HG02973 (cell line): Measurements from ENCODE around the gene ERVW-1.
"Not testable (repeated sequence)": the region's sequence is repeated elsewhere in the genome, so short reads cannot be mapped to it uniquely, and the experiment has no call there.

Source experiments
- ATAC-seq: cut with Tn5 transposase; IDR thresholded peaks from one replicate; pipeline ENCODE4 v1.9.1; 2021; ENCODE audit warnings: moderate library complexity; ENCODE audit not compliant: unreplicated experiment

The ERVW-1 gene

DNA sequence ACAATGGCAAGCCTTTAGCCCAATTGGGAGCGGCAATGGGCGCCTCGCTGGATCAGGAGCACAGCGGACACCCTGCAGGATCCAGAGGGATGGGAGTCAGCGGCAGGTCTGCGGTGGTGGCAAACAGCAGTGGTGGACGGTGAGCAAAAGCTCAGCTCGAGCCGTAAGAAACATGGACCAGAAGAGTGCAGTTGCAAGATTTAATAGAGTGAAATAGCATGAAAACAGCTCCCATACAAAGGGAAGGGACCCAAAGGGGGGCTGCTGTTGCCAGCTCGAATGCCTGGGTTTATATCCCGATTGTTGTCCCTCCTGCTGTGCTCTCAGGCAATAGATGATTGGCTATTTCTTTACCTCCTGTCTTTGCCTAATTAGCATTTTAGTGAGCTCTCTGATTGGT is at the start of gene ERVW-1:
ERVW-1 (minus strand) TSS at position 266 of the 400 bp plus-strand sequence. CDS start 7,565 bp downstream, outside the sequence.
- ATAC-seq, result not testable (repeated sequence)

- no peak for ATAC-seq
These were observed 45.4 kb upstream of the ERVW-1 start for GRCh38 chr7:92523110-92523509.

DNA sequence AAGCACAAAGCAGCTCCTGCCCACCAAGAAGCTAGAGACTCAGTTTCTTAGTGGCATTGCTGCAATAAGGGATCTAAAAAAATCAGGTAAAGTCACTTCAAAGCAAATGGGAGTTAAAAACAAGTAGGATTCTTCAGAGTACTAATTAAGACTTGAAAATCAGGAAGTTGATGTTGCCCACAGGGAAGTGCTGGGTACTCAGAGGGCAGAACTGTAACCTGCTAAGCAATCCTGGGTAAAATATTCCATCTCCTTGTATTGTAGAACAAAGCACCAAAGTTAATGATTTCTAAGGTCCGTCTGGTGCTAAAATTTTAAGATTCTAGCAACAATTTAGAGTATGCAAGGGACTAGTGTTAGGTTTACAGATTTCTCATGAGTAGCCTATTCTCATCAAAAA is 42.3 kb upstream of the ERVW-1 start:
- no peak for ATAC-seq

DNA sequence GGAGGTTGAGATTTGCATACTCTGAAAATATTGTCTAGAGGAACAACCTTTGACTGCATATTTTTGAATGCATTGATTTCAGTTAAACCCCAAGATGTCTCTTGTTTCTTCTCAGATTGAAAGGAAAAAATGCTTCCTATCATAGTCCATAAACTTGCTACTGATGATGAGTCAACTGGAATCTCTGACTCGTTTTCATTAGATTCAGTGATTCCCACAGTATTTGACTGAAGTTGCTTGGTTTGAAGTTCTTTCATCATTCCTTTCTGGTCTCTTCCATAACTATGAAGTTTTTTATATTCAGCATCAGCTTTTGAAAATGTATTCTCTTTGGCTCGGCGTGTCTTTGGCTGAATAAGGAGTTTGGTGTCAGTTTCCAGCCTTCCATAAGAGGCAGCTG is 39.9 kb upstream of the ERVW-1 start:
- no peak for ATAC-seq

DNA sequence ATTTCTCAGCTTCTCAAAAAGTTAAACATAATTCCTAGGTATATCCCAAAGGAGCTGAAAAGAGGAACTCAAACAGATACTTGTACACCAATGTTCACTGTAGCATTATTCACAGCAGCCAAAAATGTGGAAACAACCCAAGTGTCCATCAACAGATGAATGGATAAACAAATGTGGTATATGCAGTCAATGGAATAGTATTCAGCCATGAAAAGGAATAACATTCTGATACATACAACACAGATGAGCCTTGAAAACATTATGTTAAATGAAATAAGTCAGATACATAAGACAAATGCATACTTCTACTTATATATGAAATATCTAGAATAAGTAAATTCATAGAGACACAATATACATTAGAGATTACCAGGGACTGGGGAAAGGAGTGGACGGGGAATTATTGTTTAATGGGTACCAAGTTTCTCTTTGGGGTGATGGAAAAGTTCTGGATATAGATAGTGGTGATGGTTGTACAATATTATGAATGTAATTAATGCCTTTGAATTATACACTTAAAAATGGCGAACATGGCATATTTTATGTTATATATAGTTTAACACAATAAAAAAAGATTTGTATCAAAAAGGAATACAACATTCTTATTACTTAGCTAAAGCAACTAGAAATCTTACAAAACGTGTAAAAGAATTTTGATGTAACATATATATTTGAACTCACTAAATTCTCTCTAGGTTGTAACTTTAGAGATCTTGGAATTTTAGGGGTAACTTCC is 35.6 kb upstream of the ERVW-1 start:
- no peak for ATAC-seq

- no peak for ATAC-seq
These were observed 31.2 kb upstream of the ERVW-1 start for GRCh38 chr7:92508946-92509345.

- no peak for ATAC-seq
These were observed 28.6 kb upstream of the ERVW-1 start for GRCh38 chr7:92506363-92506762.

- no peak for ATAC-seq
These were observed 26.8 kb upstream of the ERVW-1 start for GRCh38 chr7:92504563-92504962.

GRCh38 chr7:92503767-92504166 is 26.0 kb upstream of the ERVW-1 start:
- ATAC-seq, result no peak

- no peak for ATAC-seq
These were observed 20.8 kb upstream of the ERVW-1 start for GRCh38 chr7:92498557-92498956.

DNA sequence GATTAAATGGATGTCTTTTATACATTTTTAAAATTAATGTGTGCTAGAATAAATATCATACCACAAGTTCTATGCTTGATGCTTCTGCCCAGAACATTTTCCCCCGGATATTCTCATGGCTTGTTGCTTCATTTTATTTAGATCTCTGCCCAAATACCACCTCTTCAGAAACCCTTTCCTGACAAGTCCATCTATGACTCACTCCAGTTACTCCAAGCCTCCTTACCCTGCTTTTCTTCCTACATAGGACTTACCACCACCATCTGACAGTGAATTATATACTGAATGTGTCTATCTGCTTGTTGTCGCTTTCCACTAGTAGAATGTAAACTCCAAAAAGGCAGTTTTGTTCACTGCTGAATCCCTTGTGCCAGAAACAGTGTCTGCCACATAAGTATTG is 19.1 kb upstream of the ERVW-1 start:
- ATAC-seq, result no peak

DNA sequence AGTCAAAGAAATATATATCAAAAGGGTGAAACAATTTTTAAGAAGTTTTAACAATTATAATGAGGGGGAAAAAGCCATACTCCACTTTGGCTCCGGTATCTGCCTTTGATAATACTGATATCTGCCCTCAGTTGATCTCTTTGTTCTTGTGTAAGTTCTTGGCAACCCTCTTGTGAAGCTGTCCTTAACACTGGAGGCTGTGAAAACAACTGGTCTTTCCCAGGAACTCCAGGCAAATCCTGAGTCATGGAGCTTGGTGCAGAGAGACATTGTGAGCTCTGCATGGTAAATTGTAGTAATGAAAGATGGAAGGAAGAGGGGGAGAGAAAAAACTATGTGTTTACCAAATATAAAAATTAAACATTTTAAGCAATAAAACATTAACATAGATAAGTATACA is 11.9 kb upstream of the ERVW-1 start:
- ATAC-seq, result no peak

- no peak for ATAC-seq
These were observed 10.1 kb upstream of the ERVW-1 start for GRCh38 chr7:92487804-92488203.

- no peak for ATAC-seq
These were observed 8.2 kb upstream of the ERVW-1 start for GRCh38 chr7:92485974-92486373.

DNA sequence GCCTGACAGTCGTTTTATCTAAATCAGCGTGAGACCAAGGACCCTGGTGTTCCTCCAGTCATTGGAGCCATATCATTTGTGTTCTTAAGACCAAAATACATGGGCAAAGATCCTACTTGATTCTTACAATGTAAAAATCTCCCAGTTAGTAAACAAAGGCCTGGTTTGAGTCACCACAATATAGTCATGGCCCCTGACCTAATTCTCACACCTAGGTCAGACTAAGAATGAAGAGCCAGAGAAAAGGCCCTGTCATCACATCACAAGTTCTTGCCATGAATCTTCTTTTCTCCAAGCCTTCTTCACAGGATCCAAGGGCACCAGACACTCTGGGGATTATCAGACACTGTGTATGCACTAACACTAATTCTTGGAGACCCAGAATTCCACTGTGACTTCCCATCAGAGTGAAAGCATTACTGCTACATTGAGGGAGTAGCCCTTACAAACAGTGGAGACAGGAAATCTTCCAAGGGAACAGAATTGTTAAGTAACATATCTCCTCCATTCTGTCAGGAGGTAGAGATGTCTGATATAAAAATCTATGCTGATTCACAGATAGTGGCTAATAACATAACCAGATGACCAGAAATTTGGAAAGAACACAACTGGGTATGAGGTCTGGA is 7.6 kb upstream of the ERVW-1 start:
- ATAC-seq, result no peak

GRCh38 chr7:92484226-92484625 is 6.5 kb upstream of the ERVW-1 start:
- not testable (repeated sequence) for ATAC-seq

GRCh38 chr7:92483624-92484023 is 5.9 kb upstream of the ERVW-1 start:
- ATAC-seq, result not testable (repeated sequence)

DNA sequence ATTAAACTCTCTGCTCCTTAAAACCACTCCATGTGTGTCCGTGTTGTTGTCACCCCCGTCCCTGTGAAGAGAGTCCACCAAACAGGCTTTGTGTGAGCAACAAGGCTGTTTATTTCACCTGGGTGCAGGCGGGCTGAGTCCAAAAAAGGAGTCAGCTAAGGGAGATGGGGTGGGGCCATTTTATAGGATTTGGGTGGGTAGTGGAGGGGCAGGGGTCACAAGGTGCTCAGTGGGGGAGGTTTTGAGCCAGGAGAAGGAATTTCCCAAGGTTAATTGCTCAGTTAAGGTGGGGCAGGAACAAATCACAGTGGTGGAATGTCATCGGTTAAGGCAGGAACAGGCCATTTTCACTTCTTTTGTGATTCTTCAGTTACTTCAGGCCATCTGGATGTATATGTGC is 1.4 kb upstream of the ERVW-1 start:
- ATAC-seq, result not testable (repeated sequence)

- ATAC-seq, result no peak
These were observed 965 bp upstream of the ERVW-1 start for GRCh38 chr7:92478711-92479110.

DNA sequence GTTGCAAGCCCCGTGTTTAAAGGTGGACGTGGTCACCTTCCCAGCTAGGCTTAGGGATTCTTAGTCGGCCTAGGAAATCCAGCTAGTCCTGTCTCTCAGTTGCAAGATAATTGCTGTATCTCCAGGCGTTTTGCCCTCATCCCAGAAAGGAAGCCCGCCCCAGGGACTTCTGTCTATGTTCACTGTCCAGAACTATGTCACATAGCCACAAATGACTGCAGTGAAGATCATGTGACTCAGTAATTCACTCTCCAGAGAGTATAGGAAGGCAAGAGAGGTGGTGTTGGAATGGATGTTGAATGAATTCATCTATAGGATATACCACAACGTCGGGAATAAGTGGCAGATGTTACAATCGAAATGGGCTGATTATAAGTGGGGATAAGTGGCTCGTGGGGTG is 349 bp upstream of the ERVW-1 start:
- ATAC-seq, result no peak

DNA sequence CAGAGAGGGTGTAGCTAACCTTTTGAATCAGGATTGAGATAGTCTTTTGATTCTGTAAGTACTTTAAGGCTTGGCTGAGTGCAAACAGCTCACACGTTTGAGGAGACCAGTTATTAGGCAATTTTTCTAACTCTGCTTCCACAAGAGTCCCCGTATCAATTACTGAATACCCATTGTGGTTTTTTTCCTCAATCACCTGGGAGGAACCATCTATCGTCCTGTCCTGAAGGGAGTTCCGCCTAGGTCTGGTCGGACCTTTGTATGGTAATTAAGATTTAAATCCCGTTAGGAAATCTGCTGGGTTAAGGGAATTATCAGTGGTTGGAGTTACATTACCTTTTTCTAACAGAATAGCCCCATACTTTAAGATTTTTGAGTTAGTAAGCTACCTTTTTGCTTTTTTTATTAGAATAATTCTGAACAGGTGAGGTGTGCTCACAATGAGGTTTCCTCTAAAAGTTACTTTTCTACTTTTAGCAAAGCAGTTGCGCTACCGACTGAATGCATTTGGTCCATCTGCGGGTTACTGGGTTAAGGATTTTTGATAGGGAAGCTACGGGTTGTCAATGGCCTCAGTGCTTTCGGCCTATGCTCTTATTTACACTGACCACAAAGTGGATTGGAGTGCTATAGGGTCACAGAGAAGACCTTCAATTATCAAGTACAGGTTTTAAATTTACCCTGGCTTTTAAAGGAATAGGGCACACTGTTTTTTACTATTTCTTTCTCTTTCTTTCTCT is 1.7 kb downstream of the ERVW-1 start:
- ATAC-seq, result not testable (repeated sequence)

DNA sequence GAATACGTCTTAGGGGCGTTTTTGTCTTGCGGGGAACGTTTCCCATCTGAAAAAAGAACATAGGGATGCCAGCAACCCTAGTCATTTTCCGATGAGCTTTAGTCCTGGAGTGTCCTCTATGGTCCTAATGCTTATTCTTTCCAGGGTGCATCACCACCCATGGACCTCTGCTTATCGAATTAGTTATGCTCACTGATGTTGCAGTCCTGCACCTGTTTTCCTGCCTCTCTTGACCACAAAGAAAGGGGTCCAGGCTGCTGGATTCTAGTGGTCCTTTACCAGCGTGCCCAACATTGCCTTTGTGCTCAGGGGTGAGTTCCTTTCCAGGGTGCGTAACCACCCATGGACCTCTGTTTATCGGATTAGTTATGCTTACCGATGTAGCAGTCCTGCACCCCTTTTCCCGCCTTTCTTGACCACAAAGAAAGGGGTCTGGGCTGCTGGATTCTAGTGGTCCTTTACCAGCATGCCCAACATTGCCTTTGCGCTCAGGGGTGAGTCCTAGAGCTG is 2.4 kb downstream of the ERVW-1 start:
- not testable (repeated sequence) for ATAC-seq
